NCI-H82 treated with DMSO at 0.1 percent for 48 hours (cell line): ENCODE data around the gene ZNRF3.
"Not testable (repeated sequence)": the region's sequence is repeated elsewhere in the genome, so short reads cannot be mapped to it uniquely, and the experiment has no call there.

Source experiments
- DNase-seq: peaks from one replicate; lab custom pipeline; 2025; ENCODE audit not compliant: unreplicated experiment; lab: John Stamatoyannopoulos, UW

Gene ZNRF3

DNA sequence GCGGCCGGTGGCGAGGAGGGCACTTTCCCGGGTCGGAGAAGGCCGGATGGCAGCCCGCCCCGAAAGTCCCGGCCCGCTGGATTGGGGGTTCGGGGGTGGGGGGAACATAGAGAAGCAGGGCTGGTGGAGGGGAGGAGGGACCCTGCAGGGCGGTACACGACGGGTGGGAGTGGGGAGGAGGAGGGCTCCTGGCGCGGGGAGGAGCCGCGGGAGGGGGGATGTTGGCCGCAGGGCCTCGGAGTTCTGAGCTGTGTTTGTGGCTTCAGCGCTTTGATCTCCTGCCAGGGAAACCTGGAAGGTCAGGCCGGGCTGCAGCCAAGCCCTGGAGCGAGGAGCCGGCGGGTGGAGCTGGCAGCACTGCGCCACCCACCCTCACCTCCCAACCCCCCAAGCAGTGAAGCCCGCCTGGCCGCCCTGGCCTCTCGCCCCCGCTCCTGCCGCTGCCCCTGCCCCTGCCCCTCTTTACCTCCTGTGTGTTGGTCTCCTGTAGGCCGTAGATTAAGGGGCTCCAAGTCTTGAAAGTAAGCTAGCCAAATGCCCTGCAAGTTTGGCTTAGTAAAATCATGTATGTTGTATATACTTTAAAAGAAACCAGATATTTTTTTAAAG is 147.3 kb downstream of the ZNRF3 start:
- DNase-seq = no peak

- no peak for DNase-seq
These were observed 148.0 kb downstream of the ZNRF3 start for GRCh38 chr22:29031227-29032011.

DNA sequence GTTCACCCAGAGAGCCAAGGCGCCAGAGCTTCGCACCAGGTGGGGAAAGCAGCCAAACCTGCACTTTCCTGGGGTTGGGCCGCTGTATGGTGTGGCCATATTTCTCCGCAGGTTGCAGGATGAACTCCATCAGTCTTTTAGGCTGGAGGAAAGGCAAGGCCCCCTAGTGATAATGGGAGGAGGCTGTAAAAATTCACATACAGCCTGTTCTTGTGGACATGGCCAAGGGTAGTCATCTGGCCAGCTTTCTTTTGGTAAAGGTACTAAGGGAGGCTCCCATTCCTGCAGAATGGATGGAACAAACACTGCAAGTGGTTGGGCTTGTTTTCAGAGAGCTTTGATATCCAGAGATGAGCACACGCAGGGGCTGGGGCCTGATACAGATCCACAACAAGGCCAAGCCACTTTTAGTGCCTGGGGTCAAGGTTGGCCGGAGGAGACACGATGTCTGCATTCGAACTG is 148.7 kb downstream of the ZNRF3 start:
- DNase-seq = no peak

DNA sequence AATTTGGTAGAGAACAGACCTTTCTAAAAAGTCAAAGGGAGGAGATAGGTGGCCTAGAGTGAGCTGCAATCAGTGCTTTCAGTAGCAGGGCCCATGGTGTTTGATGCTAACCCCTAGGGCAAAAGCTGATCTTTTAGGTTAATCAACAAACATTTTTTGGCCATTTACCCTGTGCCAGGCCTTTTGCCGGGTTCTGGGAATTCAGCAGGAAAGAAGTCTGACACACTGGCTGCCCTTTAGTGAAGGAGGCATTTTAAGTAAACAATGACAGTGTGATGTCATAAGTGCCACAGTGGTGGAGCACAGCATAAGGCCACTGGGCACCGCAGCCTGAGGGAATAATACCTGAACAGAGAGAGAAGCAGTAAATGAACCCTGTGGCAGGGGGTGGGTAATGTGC is 149.2 kb downstream of the ZNRF3 start:
- no peak for DNase-seq

GRCh38 chr22:29037340-29037932 is 154.1 kb downstream of the ZNRF3 start:
- no peak for DNase-seq

- DNase-seq = no peak
These were observed 155.8 kb downstream of the ZNRF3 start for GRCh38 chr22:29039148-29039547.

DNA sequence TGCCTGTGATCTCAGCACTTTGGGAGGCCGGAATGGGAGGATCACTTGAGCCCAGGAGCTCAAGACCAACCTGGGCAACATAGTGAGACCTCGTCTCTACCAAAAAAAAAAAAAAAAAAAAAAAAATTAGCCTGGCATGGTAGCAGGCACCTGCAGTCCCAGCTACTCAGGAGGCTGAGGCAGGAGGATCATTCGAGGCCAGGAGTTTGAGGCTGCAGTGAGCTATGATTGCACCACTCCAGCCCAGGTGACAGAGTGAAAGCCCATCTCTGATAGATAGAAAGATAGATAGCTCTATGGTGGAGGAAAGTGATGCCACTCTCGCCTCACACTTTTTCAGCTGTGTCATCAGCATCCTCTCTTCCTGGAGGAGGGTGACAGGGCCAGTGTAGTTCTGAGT is 156.3 kb downstream of the ZNRF3 start:
- not testable (repeated sequence) for DNase-seq

GRCh38 chr22:29040385-29041275 is 157.3 kb downstream of the ZNRF3 start:
- DNase-seq = peak; percentile 32

- DNase-seq = no peak
These were observed 158.0 kb downstream of the ZNRF3 start for GRCh38 chr22:29041408-29041807.

DNA sequence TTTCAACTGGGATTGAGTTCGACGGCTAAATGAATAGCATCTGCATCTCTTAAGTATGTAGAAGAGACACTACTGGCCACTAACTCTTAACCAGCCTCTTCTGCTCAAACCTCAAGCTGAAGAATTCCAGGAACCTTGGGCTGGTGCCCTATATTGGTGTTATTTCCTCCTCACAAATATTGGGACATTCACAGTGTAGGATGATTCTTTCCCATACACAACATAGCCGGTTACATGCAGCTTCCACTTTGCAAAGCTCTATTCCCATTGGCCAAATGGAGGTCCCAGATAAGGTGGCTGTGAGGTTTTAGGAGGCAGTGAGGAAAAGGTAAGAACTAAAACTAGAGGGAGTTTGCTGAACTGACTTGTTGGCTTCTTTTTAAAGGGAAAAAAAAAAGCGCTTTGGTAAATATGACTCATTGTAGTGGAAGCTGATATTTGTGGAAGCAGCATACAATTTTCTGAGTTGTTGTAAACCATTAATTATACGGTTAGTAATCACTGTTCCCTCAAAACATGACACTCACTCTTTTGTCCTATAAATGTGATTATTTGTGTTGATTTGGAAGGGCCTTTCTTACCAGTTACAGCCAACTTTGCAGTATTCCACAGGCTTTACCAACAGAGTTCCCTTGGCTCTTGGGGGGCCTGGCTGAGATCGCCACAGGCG is 160.7 kb downstream of the ZNRF3 start:
- DNase-seq = no peak

- DNase-seq = no peak
These were observed 161.3 kb downstream of the ZNRF3 start for GRCh38 chr22:29044657-29045176.

DNA sequence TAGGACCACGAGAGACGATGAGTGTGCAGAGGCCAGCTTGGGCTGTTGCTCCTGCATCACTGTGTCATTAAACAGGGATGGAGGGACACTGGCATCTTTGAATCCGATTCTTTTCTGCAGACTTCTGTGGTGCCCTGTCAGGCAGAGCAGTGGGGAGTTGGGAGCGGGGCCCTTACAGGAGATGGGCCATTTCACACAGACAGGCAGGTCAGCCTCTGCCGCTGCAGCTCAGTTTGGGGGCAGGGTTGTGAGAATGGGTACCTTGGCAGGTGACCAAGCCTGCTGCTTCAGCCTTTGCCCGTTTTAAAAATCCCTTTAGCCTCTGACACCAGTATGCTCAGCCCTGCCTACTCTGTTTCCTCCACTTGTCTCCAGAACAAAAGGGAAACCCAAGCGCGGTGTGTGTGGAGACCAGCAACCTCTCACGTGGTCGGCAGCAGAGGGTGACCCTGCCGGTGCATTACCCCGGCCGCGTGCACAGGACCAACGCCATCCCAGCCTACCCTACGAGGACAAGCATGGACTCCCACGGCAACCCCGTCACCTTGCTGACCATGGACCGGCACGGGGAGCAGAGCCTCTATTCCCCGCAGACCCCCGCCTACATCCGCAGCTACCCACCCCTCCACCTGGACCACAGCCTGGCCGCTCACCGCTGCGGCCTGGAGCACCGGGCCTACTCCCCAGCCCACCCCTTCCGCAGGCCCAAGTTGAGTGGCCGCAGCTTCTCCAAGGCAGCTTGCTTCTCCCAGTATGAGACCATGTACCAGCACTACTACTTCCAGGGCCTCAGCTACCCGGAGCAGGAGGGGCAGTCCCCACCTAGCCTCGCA is 165.7 kb downstream of the ZNRF3 start:
- no peak for DNase-seq

- no peak for DNase-seq
These were observed 166.4 kb downstream of the ZNRF3 start for GRCh38 chr22:29049655-29050263.

DNA sequence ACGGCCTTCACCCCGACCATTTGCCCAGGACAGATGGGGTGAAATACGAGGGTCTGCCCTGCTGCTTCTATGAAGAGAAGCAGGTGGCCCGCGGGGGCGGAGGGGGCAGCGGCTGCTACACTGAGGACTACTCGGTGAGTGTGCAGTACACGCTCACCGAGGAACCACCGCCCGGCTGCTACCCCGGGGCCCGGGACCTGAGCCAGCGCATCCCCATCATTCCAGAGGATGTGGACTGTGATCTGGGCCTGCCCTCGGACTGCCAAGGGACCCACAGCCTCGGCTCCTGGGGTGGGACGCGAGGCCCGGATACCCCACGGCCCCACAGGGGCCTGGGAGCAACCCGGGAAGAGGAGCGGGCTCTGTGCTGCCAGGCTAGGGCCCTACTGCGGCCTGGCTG is 167.1 kb downstream of the ZNRF3 start:
- DNase-seq = no peak

DNA sequence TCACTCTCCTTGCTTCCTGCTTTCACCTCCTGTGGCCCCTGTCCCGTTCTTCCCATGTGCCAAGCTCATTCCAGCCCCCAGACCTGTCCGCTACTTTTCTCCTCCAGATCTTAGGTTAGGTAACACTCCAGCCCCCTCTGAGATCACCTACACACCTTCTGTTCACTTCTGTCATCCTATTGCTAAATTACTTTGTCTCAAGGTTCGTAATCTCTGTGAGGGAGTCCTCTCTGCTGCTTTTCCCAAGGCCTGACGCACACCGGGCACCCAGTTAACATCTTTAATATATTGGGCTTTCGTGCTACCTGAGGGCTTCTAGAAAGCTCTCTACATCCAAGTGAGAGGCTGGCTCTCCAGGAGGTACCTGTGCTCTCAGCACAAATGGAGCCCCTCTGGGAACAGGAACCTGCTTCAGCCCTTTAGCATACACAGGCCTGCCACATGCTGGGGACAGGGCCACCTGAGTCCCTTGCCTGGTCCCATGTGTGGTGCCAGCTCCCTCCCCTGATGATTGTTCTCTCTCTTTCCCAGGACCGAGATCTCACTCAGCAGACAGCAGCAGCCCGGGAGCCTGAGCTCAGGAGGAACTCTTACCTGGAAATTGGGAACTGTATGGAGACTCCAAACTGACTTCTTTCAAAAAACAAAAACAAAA is 169.8 kb downstream of the ZNRF3 start:
- DNase-seq = no peak

- DNase-seq = no peak
These were observed 170.9 kb downstream of the ZNRF3 start for GRCh38 chr22:29054251-29054767.

GRCh38 chr22:29055192-29055830 is 171.9 kb downstream of the ZNRF3 start:
- peak; percentile 50 for DNase-seq

- DNase-seq = peak; percentile 80
These were observed 173.1 kb downstream of the ZNRF3 start for GRCh38 chr22:29056472-29056871.
